ENCODE data around the gene PARD3B.
"Not testable (repeated sequence)": the region's sequence is repeated elsewhere in the genome, so short reads cannot be mapped to it uniquely, and the experiment has no call there.

PARD3B gene

DNA sequence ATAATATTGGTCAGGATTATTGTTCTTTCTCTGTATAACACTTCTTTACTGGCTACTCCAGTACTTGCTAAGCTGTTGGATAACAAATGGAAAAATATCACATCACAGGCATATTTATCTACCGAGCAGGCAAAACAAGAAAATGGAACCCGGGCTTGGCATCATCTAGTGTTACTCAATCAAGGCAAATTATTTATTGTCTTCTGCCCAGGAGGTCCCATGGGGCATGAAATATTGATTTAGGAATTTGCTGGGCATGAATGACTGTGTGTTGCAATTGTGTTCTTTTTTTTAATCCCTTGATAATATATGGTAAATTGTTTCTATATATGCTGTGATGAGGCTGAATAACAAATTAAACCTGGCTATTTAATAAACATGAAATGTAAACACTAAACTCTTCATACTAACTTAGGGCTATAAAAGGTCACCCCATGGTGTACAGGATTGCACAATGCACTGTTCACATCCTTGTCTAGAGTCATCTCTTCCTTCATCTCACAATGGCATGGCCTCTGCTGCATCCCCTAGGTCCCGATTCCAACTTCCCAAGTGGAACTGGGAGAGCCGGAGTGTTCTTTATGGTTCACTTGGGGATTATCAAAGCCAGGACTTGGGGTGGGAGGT is 2.2 kb upstream of the PARD3B start:
- DNase-seq = no peak

DNA sequence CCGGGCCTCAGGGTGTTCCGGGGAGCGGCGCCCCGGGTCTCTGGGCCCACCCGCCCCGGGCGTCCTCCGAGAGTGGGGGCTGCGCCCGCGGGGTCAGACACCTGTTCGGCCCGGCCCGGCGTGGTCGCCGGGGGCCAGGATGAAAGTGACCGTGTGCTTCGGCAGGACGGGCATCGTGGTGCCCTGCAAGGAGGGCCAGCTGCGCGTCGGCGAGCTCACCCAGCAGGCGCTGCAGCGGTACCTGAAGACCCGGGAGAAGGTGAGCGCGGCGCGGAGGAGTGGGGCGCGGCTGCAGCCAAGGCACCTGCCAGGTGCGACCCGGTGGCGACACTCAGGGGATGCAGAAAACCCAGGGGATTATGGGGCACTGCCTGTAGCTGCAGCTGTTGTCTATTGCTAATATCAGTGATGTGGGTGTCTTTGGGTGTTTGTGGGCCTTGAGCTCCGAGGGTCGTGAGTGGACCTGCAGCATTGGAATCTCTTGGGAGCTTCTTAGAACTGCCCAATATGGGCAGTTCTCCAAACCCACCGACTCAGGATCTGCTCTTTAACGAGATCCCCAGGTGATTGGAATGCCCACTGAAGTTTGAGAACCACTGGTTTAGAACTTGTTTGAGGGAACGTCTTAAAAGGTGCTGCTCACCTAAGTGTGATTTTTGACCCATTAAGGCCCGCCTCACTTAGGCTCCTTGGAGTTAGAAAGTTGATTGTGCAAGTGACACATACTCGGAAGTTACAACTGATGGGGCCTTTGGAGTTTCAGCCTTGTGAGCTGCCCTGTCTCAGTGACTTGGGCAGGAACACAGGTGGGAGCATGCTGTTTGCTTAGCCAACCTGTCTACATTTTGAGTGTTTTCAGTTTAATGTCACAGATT is 823 bp downstream of the PARD3B start:
- no peak for DNase-seq

DNA sequence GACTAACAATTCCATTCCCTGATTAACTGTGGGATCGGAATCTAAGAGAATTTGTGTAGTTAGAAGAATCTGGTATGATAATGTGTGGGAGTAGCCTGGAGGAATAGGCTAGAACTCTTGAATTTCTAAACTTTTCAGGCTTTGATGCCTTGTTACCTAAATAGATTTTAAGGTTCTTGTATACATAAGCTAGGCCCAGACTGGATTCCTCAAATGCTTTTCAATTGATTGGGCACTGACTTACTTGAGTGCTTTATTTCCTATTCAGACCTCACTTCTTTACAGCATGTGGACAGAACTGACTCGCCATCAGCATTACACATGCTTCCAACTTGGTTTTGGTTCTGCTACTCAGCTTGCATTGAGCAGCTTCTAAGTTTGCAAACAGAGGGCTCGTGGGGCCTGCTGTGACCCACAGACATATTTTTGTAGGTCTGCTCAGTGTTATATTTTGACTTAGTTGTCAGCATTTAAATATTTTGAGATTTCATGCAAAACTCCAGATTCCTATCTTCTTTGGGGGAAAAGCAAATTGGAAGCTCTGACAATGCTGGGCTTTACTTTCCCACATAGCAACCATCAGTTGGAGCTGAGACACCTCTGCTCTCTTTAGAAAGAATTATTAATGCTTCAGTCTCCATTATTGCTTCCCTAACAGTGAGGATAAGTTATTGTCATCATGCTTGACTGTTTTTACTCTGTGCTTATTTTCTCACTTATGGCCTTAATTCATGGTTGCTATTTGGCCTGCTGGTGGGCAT is 5.7 kb downstream of the PARD3B start:
- DNase-seq = no peak

DNA sequence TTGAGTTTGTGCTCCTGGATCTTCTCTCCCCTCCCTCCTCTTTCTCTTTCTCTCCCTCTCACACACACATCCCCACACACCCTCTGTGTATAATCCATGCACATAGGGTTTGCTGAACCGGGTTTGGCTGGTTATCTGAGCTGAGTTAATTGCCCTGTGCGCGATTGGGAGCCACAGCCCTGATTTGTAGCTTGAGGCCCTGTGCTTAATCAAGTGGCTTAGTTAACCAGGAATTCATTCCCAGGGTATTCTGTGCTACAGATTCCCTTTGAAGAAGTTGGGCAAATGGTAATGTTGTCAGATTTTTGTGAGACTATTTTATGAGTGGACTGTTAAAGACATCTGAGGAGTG is 6.2 kb downstream of the PARD3B start:
- DNase-seq = no peak

DNA sequence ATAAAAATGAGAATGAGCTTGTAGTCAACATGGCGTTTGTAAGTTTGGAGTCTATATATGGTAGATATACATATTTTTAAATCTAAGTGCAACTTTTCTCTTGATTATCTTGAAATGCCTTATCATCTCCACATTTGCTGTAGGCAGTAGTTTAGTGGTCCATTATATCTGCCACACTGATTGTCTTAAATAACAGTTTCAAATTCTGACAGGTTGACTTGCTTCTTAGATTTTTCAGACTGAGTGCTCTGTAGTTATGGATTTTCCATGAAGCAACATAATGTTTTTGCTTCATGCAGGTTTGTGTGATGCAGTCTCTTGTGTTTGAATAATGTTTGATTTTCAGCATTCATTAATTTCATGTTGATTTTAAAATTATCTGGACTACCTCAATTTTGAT is 12.3 kb downstream of the PARD3B start:
- no peak for DNase-seq

DNA sequence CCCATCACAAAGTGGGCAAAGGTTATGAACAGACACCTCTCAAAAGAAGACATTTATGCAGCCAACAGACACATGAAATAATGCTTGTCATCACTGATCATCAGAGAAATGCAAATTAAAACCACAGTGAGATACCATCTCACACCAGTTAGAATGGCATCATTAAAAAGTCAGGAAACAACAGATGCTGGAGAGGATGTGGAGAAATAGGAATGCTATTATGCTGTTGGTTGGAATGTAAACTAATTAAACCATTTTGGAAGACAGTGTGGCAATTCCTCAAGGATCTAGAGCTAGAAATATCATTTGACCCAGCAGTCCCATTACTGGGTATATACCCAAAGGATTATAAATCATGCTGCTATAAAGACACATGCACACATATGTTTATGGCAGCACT is 14.1 kb downstream of the PARD3B start:
- not testable (repeated sequence) for DNase-seq

DNA sequence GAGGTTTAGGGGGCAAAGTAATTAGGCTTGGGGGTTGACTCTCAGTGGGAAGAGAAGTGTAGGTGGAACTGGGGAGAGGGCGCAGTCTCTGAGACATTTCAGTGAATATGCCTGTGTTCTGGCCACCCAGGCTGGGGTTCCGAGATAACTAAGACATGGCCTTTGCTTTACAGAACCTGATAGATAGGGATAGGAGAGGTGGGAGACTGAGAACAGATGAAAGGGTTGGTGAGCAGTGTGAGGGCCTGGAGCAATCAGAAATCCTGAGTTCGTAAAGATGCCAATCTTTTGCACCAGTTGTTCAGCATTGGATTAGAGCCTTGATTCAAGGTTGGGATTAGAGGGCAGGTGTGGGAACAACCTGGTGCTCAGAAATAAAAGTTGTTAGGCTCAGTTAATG is 15.6 kb downstream of the PARD3B start:
- DNase-seq = no peak

DNA sequence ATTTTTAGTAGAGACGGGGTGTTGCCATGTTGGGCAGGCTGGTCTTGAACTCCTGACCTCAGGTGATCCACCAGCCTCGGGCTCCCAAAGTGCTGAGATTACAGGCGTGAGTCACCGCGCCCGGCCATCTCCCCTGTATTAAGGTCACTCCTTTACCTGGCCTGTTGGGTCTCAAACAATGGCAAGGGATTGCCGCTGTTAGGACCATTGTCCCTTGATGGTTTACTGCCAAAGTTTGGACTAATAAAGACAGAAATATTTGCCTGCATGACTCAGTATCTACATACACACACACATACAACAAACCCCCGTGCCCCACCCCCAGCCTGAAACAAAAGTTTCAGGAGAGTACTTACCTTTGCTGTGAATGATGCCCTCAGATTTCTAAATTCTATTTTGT is 16.5 kb downstream of the PARD3B start:
- DNase-seq = no peak

DNA sequence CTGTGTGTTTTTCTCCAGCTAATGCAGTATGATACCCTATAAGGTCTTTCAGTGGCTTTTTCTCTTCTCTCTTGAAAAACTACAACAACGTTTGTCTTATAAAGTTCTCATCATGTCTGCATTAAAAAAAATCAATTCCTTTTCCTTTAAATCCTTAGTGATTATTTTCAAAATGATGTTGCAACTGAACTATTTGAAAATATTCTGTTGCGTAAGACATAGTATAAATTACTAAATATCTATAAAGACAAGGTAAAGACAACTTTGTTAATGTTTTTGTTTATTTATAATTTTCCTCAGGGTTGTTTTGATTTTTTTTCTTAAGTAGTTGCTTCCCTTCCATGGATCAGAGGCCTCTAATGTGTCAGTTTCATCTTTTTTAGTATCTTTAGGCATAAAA is 21.2 kb downstream of the PARD3B start:
- no peak for DNase-seq

DNA sequence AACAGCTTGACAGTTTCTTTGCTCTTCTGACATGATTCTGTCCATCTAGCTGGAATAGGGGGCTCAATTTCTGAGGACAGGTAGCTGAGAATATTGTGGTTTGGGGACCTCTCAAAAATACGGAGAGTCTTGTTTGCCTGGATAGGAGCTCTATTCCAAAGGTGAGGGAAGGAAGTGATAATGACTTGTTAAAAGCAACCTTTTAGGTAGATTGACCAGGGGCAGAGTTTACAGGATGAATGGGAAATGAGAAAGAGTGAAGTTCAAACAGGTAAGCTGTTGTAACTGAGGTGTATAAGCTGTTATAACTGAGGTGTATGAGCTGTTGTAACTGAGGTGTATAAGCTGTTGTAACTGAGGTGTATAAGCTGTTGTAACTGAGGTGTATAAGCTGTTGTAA is 25.1 kb downstream of the PARD3B start:
- DNase-seq = no peak

DNA sequence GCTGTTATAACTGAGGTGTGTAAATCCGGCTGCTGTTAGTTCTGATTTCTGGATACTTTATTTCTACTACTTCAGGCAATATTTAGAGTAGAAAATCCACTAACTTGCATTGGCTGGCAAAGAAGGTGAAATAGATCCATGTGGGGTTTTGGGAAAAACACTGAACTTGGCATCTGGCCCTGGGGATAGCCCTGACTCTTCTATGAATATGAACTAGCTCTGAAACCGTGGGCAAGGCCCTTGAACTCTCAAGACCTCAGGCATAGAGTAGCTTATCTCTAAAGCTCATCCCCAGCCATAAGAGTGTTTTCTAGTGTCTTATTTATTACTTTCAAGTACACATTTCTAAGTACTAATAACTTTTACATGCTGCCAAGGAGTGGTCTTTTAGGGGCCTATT is 25.8 kb downstream of the PARD3B start:
- no peak for DNase-seq

DNA sequence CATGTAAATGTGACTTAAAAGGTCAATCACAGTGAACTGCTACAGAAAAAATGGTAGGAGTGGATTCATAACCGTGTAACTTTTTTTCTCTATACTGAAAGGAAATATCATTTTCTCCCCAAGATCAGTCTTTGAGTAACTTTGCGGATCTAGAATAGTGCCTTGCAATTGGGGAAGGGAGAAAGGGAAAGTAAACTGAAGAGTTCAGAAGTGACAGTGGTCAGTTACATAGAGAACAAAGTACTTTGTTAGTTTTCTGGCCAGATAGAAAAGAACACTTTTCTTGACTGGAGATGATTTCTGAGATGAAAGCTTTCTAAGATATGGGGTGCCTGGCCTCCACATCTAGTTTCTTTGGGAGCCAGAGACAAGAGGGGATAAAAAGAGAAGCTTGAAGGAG is 26.6 kb downstream of the PARD3B start:
- DNase-seq = no peak

DNA sequence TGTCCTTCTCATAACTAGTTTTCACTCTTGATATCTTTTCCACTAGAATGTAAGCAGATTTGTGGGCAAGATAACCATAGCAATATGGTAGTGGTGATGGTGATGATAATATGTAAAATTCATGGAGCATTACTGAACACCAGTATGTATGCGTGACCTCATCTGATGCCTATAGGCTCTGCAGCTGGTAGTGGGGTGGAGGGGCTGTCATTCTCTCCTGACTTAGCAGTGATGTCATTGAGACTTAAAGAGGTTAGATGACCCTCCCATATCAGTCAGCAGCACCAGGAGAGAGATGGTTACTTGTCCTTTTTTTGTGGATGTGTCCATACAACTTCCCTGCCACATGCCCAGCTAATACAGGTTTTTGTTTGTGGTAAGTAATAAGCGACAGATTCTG is 27.9 kb downstream of the PARD3B start:
- no peak for DNase-seq

DNA sequence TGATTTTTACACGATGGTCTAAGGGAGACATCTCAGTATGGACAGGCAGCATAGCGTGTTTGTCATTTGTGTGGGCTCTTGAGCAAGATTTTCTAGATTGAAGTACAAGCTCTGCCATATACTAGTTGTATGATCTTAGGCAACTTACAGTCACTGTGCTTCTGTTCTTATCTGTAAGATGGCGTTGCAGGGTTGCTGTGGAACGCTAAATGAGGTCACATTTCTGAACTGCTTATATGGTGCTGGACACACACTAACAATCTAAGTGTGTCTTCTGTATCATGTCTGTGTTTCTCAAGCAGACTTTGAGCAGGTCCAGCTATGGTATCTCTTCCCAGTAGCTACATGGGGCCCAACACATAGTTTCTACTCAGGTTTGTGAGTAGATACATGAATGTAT is 29.2 kb downstream of the PARD3B start:
- no peak for DNase-seq

DNA sequence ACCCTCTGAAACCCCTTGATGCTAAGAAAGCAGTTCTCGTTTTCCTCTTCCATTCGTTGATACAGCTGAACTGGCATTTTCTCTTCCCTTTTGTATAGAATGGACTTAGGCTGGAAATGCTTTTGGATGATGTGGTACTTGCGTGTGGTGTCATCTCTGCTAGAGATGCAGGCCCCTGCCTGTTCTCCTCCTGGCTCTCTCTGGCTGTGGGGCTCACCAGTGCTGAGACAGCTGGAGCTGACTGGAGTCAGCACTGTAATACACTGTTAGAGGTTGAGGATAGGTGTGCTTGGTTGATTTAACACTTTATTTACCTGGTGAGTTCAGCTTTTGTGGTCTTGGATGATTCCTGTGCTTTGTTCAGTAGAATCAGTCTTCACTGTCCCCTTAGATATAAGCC is 30.2 kb downstream of the PARD3B start:
- no peak for DNase-seq

DNA sequence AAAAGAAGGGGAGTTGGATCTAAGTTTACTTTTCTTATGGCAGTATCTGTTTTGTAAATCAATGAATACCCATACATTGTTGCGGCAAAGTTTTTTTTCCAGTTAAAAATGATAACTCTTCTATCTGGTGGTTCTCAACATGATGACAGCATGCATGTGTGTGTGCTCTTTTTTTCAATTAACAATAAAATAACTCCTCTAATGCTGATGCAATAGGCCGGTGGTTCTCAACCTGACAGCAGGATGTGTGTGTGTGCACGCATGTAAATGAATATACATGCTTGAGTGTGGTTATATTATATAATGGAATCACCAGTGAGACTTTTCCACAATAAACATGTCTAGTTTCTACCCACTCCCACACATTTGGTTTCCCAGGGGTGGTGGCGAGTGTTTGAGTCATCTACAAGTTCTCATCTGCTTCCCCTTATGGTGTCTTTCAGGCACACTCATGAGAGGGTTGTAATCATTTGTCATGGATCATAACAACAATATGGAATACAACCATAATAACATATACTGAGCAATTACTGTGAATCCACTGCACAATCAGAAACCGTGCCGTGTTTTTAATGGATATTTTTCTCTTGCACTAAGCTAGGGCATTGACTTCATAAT is 31.2 kb downstream of the PARD3B start:
- DNase-seq = no peak

DNA sequence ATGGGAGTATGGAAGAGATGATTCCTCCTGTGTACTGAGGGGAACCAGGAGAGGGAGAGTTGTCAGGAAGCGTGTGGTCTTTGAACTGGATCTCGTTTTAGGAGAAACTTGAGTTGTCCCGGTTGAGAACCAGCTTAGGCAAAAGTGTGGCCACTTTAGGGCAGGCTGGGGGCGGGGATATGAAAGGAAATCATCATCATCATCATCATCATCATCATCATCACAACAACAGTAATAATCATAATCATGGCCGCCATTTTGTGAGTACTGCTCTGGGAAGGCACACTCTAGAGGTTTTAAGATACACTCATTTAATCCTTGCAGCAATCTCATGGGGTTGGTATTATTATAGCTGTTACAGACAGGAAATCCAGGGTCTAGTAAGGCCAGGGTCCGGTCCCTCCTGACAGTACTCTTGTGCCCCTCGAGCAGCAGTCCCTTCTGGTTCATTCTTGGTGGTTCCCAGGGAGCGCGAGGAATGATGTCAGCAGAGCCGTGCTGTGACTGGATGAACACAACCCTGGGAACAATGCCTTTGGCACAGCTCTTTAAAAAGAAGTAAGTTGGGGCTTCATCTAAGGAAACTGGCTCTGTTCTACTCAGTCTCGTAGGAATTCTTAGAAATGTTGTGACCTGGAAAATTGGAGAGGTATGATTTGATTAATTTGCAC is 33.8 kb downstream of the PARD3B start:
- DNase-seq = no peak

DNA sequence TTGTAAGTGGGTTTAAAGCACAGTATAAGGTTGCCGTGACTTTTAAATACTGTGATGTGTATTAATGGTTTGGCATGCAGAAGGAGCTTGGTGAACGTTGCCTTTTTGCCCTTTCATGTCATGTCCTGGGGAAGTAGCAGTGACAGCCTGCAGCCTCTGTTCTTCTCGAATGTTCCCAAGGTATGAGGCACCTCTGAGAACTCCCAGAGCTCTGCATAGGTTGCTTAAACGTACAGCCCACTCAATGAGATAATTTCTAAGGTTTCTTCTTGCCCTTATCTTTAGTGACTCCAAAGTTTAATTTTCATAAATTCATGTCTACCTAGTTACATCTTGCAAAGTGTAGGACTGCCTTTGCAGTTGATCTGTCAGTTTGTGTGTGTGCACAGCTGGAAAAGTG is 36.7 kb downstream of the PARD3B start:
- no peak for DNase-seq

DNA sequence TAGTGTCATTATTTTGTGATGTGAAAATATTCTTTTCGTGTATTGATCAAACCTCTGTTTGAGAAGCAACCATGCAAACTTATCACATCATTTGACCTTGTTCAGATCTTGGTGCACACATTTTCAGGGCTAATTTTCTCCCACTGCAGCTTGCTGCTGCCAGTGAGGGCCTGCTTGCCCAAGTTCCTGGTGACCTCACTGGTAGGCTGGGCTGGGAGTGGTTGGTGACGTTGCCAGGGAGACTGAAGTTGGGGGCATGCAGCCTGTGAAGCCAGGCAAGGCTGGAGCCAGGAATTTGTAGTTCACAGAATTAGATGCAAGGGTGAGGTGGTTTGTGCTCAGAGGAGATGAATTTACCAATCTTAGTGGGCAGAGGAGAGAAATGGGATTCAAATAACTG is 38.5 kb downstream of the PARD3B start:
- no peak for DNase-seq

DNA sequence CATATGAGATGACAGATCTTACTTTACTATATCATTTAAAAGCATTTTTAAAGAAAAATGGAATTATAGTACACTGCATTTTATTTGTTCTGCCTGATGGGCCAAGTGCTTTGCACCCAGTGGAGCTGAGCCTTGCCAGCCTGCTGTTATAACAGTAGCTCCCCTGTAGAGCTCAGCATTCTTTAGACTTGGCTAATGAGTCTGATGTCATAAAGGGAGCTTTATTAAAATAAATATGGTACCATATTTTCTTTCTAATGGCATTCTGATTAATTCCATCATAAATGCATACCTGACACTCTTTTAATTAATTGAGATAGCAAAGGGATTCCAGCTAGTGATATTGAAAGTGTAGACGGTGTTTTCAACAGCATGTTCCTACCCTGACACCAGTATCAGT is 40.7 kb downstream of the PARD3B start:
- no peak for DNase-seq

DNA sequence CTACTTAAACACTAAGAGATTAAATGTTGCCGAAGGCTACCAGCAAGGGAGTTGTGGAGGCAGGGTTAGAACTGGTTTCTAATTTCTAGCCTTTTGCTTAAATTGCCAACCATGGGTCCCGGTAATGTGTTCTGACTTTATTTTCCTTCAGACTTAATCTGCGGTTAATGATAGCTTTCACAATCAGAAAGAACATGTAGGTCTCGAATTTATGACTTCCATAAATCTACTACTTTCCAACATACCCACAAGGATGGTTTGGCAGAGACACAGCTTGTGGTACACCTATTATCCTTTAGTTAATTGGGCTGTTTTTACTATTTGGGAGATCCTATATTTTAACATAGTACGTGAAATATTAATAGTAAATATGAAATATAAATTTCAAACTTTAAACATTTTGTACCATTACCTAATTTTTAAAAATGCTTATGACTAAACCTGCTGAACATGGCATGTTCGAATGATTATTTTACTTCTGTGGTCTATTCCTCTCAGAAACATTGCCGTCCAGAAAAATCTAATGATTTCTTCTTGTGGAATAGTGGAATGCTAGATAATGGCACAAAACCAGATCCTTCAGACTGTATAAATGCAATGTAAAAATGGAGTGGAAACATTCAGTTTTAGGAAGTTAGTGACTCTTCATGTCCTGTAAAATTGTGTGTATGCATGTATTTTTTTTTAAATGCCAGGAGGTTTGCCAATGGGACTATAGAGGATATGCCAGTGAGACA is 41.3 kb downstream of the PARD3B start:
- no peak for DNase-seq

DNA sequence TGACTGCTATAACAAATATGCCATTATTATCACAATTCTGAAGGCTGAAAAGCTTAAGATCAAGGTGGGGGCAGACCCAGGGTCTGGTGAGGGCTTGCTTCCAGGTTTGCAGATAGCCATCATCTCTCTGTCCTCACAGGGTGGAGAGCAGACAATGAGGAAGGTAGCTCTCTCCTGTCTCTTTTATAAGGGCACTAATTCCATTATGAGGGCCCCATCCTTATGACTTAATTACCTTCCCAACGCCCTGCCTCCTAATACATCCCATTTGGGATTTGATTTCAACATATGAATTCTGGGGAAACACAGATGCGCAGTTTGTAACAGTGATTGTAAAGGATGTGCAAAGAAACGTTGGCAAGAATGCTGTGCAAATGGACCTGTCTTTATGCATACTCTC is 44.8 kb downstream of the PARD3B start:
- no peak for DNase-seq
